Measurements from ENCODE around the gene PALMD. TPM values are rescaled to one million over a fixed set of nuclear protein-coding genes. Genes with fewer than 3 reads are reported as not detected.

PALMD gene
- total and polyA plus RNA-seq, 8 donors: 1.2 to 16.2 (median 3.9) TPM

GRCh38 chr1:99700020-99700419 is 54.1 kb downstream of the PALMD start:
- intact Hi-C loops (cut with DNase I; ENCODE audit: low total_unique reads): no loop called here
- H3K9me3 ChIP-seq: no peaks in the 10 kb centered on the region
- no peaks in the 10 kb centered on the region for H3K27me3 ChIP-seq
- H3K4me3 ChIP-seq: no peak overlapping the region
- H3K27ac ChIP-seq: no peak overlapping the region
- H3K36me3 ChIP-seq: no peaks in the 10 kb centered on the region
- DNase-seq: no peak
- no peak for TF ChIP-seq EP300 (IDR thresholded peaks at IDR 0.05)
- no peak for TF ChIP-seq POLR2A (IDR thresholded peaks at IDR 0.05)
- no peak for TF ChIP-seq POLR2AphosphoS5 (IDR thresholded peaks at IDR 0.05)
- TF ChIP-seq CTCF (IDR thresholded peaks at IDR 0.05): no peak
- 92 to 95% (median 93%) methylated on average over 3 of the region's 3 CpGs for WGBS, 5 donors
- H3K4me1 ChIP-seq: peaks cover 0 to 7% (median 0%) of the 10 kb centered on the region in 4 donors

GRCh38 chr1:99702221-99702620 is 56.3 kb downstream of the PALMD start:
- DNase-seq: no peak
- Histone ChIP-seq H3K4me3 (no peak overlapping the region), H3K27ac (no peak overlapping the region), H3K4me1 (peaks cover 0 to 7% (median under 1%) of the 10 kb centered on the region in 4 donors), H3K36me3 (no peaks in the 10 kb centered on the region), H3K27me3 (no peaks in the 10 kb centered on the region), H3K9me3 (no peaks in the 10 kb centered on the region)
- TF ChIP-seq CTCF (IDR thresholded peaks at IDR 0.05) (no peak), POLR2A (IDR thresholded peaks at IDR 0.05) (no peak), POLR2AphosphoS5 (IDR thresholded peaks at IDR 0.05) (no peak), EP300 (IDR thresholded peaks at IDR 0.05) (no peak)
- intact Hi-C loops (cut with DNase I; ENCODE audit: low total_unique reads): no loop called here

GRCh38 chr1:99704356-99704816 is 58.5 kb downstream of the PALMD start:
- H3K4me3 ChIP-seq: no peak overlapping the region
- peak in 1 of 2 donors; percentile 5 for DNase-seq
- peaks cover 0 to 12% (median 7%) of the 10 kb centered on the region in 4 donors for H3K36me3 ChIP-seq
- no peaks in the 10 kb centered on the region for H3K9me3 ChIP-seq
- TF ChIP-seq POLR2AphosphoS5 (IDR thresholded peaks at IDR 0.05): no peak
- no peak for TF ChIP-seq POLR2A (IDR thresholded peaks at IDR 0.05)
- TF ChIP-seq CTCF (IDR thresholded peaks at IDR 0.05): no peak
- no peak for TF ChIP-seq EP300 (IDR thresholded peaks at IDR 0.05)
- intact Hi-C loops (cut with DNase I; ENCODE audit: low total_unique reads): no loop called here
- WGBS, 5 donors: 65 to 77% (median 73%) methylated on average over 17 of the region's 17 CpGs
- no peak overlapping the region for H3K27ac ChIP-seq
- H3K4me1 ChIP-seq: peaks cover 0 to 7% (median 2%) of the 10 kb centered on the region in 4 donors
- H3K27me3 ChIP-seq: no peaks in the 10 kb centered on the region

- intact Hi-C loops (cut with DNase I; ENCODE audit: low total_unique reads): loop anchor here (5.0 kb wide), 1 partner anchor 528 kb away; no protein-coding TSS in a partner anchor
- no peaks in the 10 kb centered on the region for H3K27me3 ChIP-seq
- no peak for DNase-seq
- TF ChIP-seq CTCF (IDR thresholded peaks at IDR 0.05) (no peak), POLR2AphosphoS5 (IDR thresholded peaks at IDR 0.05) (no peak), EP300 (IDR thresholded peaks at IDR 0.05) (no peak), POLR2A (IDR thresholded peaks at IDR 0.05) (no peak)
- H3K9me3 ChIP-seq: no peaks in the 10 kb centered on the region
- H3K4me3 ChIP-seq: no peak overlapping the region
- H3K27ac ChIP-seq: no peak overlapping the region
- H3K4me1 ChIP-seq: peaks cover 0 to 7% (median 2%) of the 10 kb centered on the region in 4 donors
- peaks cover 0 to 22% (median 14%) of the 10 kb centered on the region in 4 donors for H3K36me3 ChIP-seq
Observed at GRCh38 chr1:99705385-99705784, 59.5 kb downstream of the PALMD start.
